HCT116 (cell line): ENCODE data around the gene PTN. TPM values are rescaled to one million over a fixed set of nuclear protein-coding genes. Genes with fewer than 3 reads are reported as not detected.

Source experiments
- ATAC-seq: fragments of 200-7000 bp; cut with Tn5 transposase; 2 replicates; pipeline ENCODE4 v1.9.1; 2020; ENCODE audit warnings: mild to moderate bottlenecking, moderate library complexity
- BruUV-seq: library from RNA; stranded (reverse); fragments of 400-500 nt; replicated peaks from 2 replicates; lab custom pipeline; 2021; lab: Mats Ljungman, UMichigan
- CTCF ChIA-PET: fragments of 300-600 bp; sonication (Branson Sonifier 250); formaldehyde crosslinking; loops from one replicate; lab custom pipeline; 2021; ENCODE audit warnings: antibody characterized with exemption; lab: Charles Lee
- POLR2A ChIA-PET: fragments of 300-600, 350-600 bp; sonication (Branson Sonifier 250); formaldehyde crosslinking; loops from one replicate; lab custom pipeline; 2021; ENCODE audit warnings: antibody characterized with exemption; lab: Charles Lee
- RAD21 ChIA-PET, 2 experiments: fragments of 300-600 bp; sonication (Branson Sonifier 250); formaldehyde crosslinking; loops; one replicate each; lab custom pipeline; 2023; ENCODE audit warnings: low total read pairs in 2 of 2; ENCODE audit not compliant: uncharacterized antibody in 2 of 2, unreplicated experiment in 2 of 2, low non-redundant PET in 1 of 2; lab: Charles Lee
- DNase-seq: peaks from one replicate; pipeline ENCODE4 v3.0.0-alpha.2; 2010; ENCODE audit warnings: low read depth, low spot score
- H2AFZ ChIP-seq: fragments of 200-600 bp; shearing (Covaris generic), sonication (generic); 2 replicates; pipeline ENCODE4 v1.6.1; 2017; ENCODE audit warnings: low read depth, mixed run types, mixed read lengths, antibody characterized with exemption, low read length; ENCODE audit not compliant: poor library complexity, severe bottlenecking
- H3K27ac ChIP-seq: 2 replicates; pipeline ENCODE4 v1.5.1; 2012; ENCODE audit warnings: low read depth, low read length
- H3K27me3 ChIP-seq: fragments of 200-600 bp; sonication (generic); 2 replicates; pipeline ENCODE4 v1.6.1; 2016; ENCODE audit warnings: mixed run types, low read length, mixed read lengths; ENCODE audit not compliant: insufficient read depth
- H3K36me3 ChIP-seq, 2 experiments: fragments of 200-500 bp in 1 of 2; fragments of 200-600 bp in 1 of 2; sonication (Bioruptor generic) in 1 of 2; sonication (generic) in 1 of 2; 2 replicates each; pipeline versions ENCODE4 v1.5.1 to v1.6.1; 2014 to 2016; ENCODE audit warnings: low read length in 2 of 2, inconsistent platforms in 1 of 2, mixed read lengths in 1 of 2, mixed run types in 1 of 2; ENCODE audit not compliant: insufficient read depth in 2 of 2, control insufficient read depth in 1 of 2
- H3K4me1 ChIP-seq, 2 experiments: fragments of 200-600 bp in 1 of 2; sonication (generic) in 1 of 2; 2 replicates each; pipeline versions ENCODE4 v1.5.1 to v1.6.1; 2012 to 2017; ENCODE audit warnings: low read length in 2 of 2, inconsistent platforms in 1 of 2, mild to moderate bottlenecking in 1 of 2, mixed read lengths in 1 of 2, mixed run types in 1 of 2, moderate library complexity in 1 of 2; ENCODE audit not compliant: insufficient read depth in 2 of 2, control insufficient read depth in 1 of 2
- H3K4me2 ChIP-seq: fragments of 200-600 bp; sonication (generic); 2 replicates; pipeline ENCODE4 v1.6.1; 2017; ENCODE audit warnings: mixed run types, low read length, mixed read lengths
- H3K4me3 ChIP-seq, 2 experiments: fragments of 200-600 bp in 1 of 2; sonication (generic) in 1 of 2; replicated peaks in 1 of 2; 2 replicates each; pipeline ENCODE4 v1.5.1; 2011 to 2016; ENCODE audit warnings: low read length in 2 of 2, control low read depth in 1 of 2, low read depth in 1 of 2, mild to moderate bottlenecking in 1 of 2, mixed read lengths in 1 of 2, mixed run types in 1 of 2
- H3K79me2 ChIP-seq: fragments of 200-600 bp; sonication (generic); 2 replicates; pipeline ENCODE4 v1.6.1; 2017; ENCODE audit warnings: mild to moderate bottlenecking, mixed run types, low read length, moderate library complexity, mixed read lengths; ENCODE audit not compliant: insufficient read depth
- H3K9ac ChIP-seq: fragments of 200-600 bp; sonication (generic); 2 replicates; pipeline ENCODE4 v1.6.1; 2016; ENCODE audit warnings: low read length, mixed read lengths
- H3K9me2 ChIP-seq: fragments of 200-600 bp; sonication (generic), shearing (Covaris generic); 2 replicates; pipeline ENCODE4 v1.6.1; 2017; ENCODE audit warnings: mixed run types, mild to moderate bottlenecking, moderate library complexity; ENCODE audit not compliant: insufficient read depth
- H3K9me3 ChIP-seq, 2 experiments: fragments of 200-500 bp in 1 of 2; fragments of 200-600 bp in 1 of 2; sonication (Bioruptor generic) in 1 of 2; sonication (generic) in 1 of 2; 2 replicates each; pipeline ENCODE4 v1.6.1; 2014 to 2017; ENCODE audit warnings: low read length in 2 of 2, mixed read lengths in 2 of 2, inconsistent platforms in 1 of 2, low read depth in 1 of 2, mild to moderate bottlenecking in 1 of 2, mixed run types in 1 of 2, moderate library complexity in 1 of 2; ENCODE audit not compliant: control insufficient read depth in 1 of 2, insufficient read depth in 1 of 2
- H4K20me1 ChIP-seq: fragments of 200-600 bp; sonication (generic), shearing (Covaris generic); 2 replicates; pipeline ENCODE4 v1.6.1; 2017; ENCODE audit warnings: mixed run types, mild to moderate bottlenecking, moderate library complexity; ENCODE audit not compliant: insufficient read depth
- CTCF ChIP-seq, 3 experiments: fragments of 200-600 bp in 1 of 3; sonication (generic) in 1 of 3; IDR thresholded peaks in 2 of 3; conservative IDR thresholded peaks in 1 of 3; 2 replicates each; pipeline ENCODE4 v1.5.1; 2012 to 2017; ENCODE audit warnings: low read depth in 2 of 3, low read length in 2 of 3, antibody characterized with exemption in 1 of 3, borderline replicate concordance in 1 of 3, control low read depth in 1 of 3, mild to moderate bottlenecking in 1 of 3, mixed read lengths in 1 of 3, mixed run types in 1 of 3, moderate library complexity in 1 of 3; ENCODE audit not compliant: insufficient read depth in 1 of 3
- ELF1 ChIP-seq: IDR thresholded peaks from 2 replicates; pipeline ENCODE4 v1.6.1; 2012; ENCODE audit warnings: low read depth, borderline replicate concordance
- FOSL1 ChIP-seq: IDR thresholded peaks from 2 replicates; pipeline ENCODE4 v1.6.1; 2012; ENCODE audit warnings: low read depth
- REST ChIP-seq: IDR thresholded peaks from 2 replicates; pipeline ENCODE4 v1.6.1; 2012; ENCODE audit warnings: low read depth
- TCF7L2 ChIP-seq: IDR thresholded peaks from 2 replicates; pipeline ENCODE4 v1.7.0; 2011; ENCODE audit warnings: borderline replicate concordance, inconsistent platforms; ENCODE audit not compliant: insufficient read depth, insufficient read length; ENCODE audit errors: extremely low read depth
- YY1 ChIP-seq: IDR thresholded peaks from 2 replicates; pipeline ENCODE4 v1.6.1; 2011; ENCODE audit warnings: low read length, low read depth, moderate library complexity, mild to moderate bottlenecking; ENCODE audit not compliant: insufficient replicate concordance; ENCODE audit errors: extremely low read depth
- intact Hi-C: fragments of 100-400 bp; cut with micrococcal nuclease; formaldehyde crosslinking; loops from 2 replicates; pipeline ENCODE4 v1.10.0; 2022
- total RNA-seq: library from RNA; stranded (reverse); gene quantifications from one replicate; pipeline ENCODE4 v1.2.1, GENCODE V29; 2021; ENCODE audit not compliant: unreplicated experiment

PTN gene
- total RNA-seq, 1 experiment from 2014 or later = not detected

- intact Hi-C loops = no loop called here
These were observed 136.8 kb downstream of the PTN start for GRCh38 chr7:137206770-137207169.

More at GRCh38 chr7:137206770-137207169, 136.8 kb downstream of the PTN start:
- ChIA-PET CTCF (no interaction called here), POLR2A (no interaction called here), RAD21 (no interaction called here)
- TF ChIP-seq TCF7L2 (no peak), ELF1 (no peak), FOSL1 (no peak), REST (no peak), CTCF (IDR thresholded peaks at IDR 0.05 in 2 of 3, conservative IDR thresholded peaks at IDR 0.05 in 1 of 3; ENCODE audit: borderline replicate concordance in 1 of 3, insufficient read depth in 1 of 3, low read depth in 2 of 3, low read length in 2 of 3) (no peak), YY1 (no peak)
- Histone ChIP-seq H3K27me3 (no peaks in the 10 kb centered on the region), H3K4me1 (no peaks in the 10 kb centered on the region), H3K4me2 (no peak overlapping the region), H3K27ac (no peak overlapping the region), H3K36me3 (no peaks in the 10 kb centered on the region), H3K79me2 (no peaks in the 10 kb centered on the region), H3K9ac (no peak overlapping the region), H3K9me2 (no peaks in the 10 kb centered on the region), H4K20me1 (no peaks in the 10 kb centered on the region), H2AFZ (no peak overlapping the region), H3K9me3 (peaks cover 14 to 18% of the 10 kb centered on the region in 2 experiments; a peak in 3 of 4 replicates), H3K4me3 (no peak overlapping the region)
- DNase-seq (no peak), ATAC-seq (no peak)
- no TSS peak for BruUV-seq
